ENCODE results near the gene ANKRD45. TPM values are rescaled to one million over a fixed set of nuclear protein-coding genes. Genes with fewer than 3 reads are reported as not detected.
A peak's percentile ranks its signal among the peaks of the same experiment; 100 is the strongest.
"Not testable (repeated sequence)": the region's sequence is repeated elsewhere in the genome, so short reads cannot be mapped to it uniquely, and the experiment has no call there.

The ANKRD45 gene
- polyA plus RNA-seq (2013, experiment 1 of 2; ENCODE audit: insufficient read length) = 0.32 TPM
- 0.20 TPM for polyA plus RNA-seq (2013, experiment 2 of 2; ENCODE audit: insufficient read length)

- DNase-seq = peak; percentile 57
Observed at GRCh38 chr1:173669491-173669941, at the start of gene ANKRD45. TSS of gene ANKRD45 (minus strand) at chr1:173669851. CDS start at chr1:173659418, 10,433 bp downstream.

- no peak for DNase-seq
Observed at GRCh38 chr1:173717238-173717637, 47.6 kb upstream of the ANKRD45 start.

GRCh38 chr1:173715538-173715844 lies 45.8 kb upstream of the ANKRD45 start:
- DNase-seq = no peak

GRCh38 chr1:173714759-173715537 lies 45.3 kb upstream of the ANKRD45 start, which contains the start of gene KLHL20:
TSS of gene KLHL20 (plus strand) at chr1:173714981. CDS start at chr1:173716044, 1,063 bp downstream.
- peak; percentile 91 for DNase-seq

- DNase-seq = no peak
Observed at GRCh38 chr1:173714441-173714758, 44.7 kb upstream of the ANKRD45 start.

GRCh38 chr1:173708787-173709186 lies 39.1 kb upstream of the ANKRD45 start:
- DNase-seq = no peak

GRCh38 chr1:173705117-173705516 lies 35.5 kb upstream of the ANKRD45 start:
- no peak for DNase-seq

- DNase-seq = no peak
Observed at GRCh38 chr1:173702736-173703135, 33.1 kb upstream of the ANKRD45 start.

- DNase-seq = not testable (repeated sequence)
Observed at GRCh38 chr1:173701299-173701698, 31.6 kb upstream of the ANKRD45 start.

GRCh38 chr1:173693238-173693637 lies 23.6 kb upstream of the ANKRD45 start:
- DNase-seq = no peak

- no peak for DNase-seq
Observed at GRCh38 chr1:173688300-173688699, 18.6 kb upstream of the ANKRD45 start.

- DNase-seq = not testable (repeated sequence)
Observed at GRCh38 chr1:173685121-173685520, 15.5 kb upstream of the ANKRD45 start.

GRCh38 chr1:173683838-173684237 lies 14.2 kb upstream of the ANKRD45 start:
- not testable (repeated sequence) for DNase-seq

- no peak for DNase-seq
Observed at GRCh38 chr1:173682184-173682583, 12.5 kb upstream of the ANKRD45 start.

GRCh38 chr1:173680152-173680551 lies 10.5 kb upstream of the ANKRD45 start:
- DNase-seq = not testable (repeated sequence)

- DNase-seq = not testable (repeated sequence)
Observed at GRCh38 chr1:173674496-173674895, 4.8 kb upstream of the ANKRD45 start.

GRCh38 chr1:173666646-173667045 lies 3.0 kb downstream of the ANKRD45 start:
- peak; percentile 20 for DNase-seq

- no peak for DNase-seq
Observed at GRCh38 chr1:173663159-173663558, 6.5 kb downstream of the ANKRD45 start.

- no peak for DNase-seq
Observed at GRCh38 chr1:173661763-173662162, 7.9 kb downstream of the ANKRD45 start.

GRCh38 chr1:173661271-173661670 lies 8.4 kb downstream of the ANKRD45 start:
- DNase-seq = no peak

GRCh38 chr1:173660306-173660705 lies 9.3 kb downstream of the ANKRD45 start:
- no peak for DNase-seq

- DNase-seq = no peak
Observed at GRCh38 chr1:173648880-173649605, 20.6 kb downstream of the ANKRD45 start.

GRCh38 chr1:173646656-173647055 lies 23.0 kb downstream of the ANKRD45 start:
- no peak for DNase-seq
